Keratinocyte (primary cell): ENCODE data around the gene PDK4. TPM values are rescaled to one million over a fixed set of nuclear protein-coding genes. Genes with fewer than 3 reads are reported as not detected.

Experiments used
- DNase-seq: peaks from one replicate; pipeline ENCODE4 v3.0.0-alpha.2; 2011; ENCODE audit warnings: low read depth, missing footprints, low spot score
- FAIRE-seq: peaks from 2 replicates; lab custom pipeline; 2011; peaks lifted over from hg19 to GRCh38; lab: Jason Lieb, UNC
- H2AFZ ChIP-seq: 2 replicates; pipeline ENCODE4 v1.6.0; 2012; ENCODE audit warnings: low read length, control low read depth, inconsistent platforms; ENCODE audit not compliant: control insufficient read depth
- H3K27ac ChIP-seq: 2 replicates; pipeline ENCODE4 v1.5.1; 2011; ENCODE audit warnings: low read length; ENCODE audit not compliant: control insufficient read depth, insufficient read depth
- H3K27me3 ChIP-seq: 3 replicates; pipeline ENCODE4 v1.6.0; 2011; ENCODE audit warnings: low read length; ENCODE audit not compliant: control insufficient read depth, insufficient read depth; ENCODE audit errors: extremely low read depth
- H3K36me3 ChIP-seq, 2 experiments: 2 replicates in 1 of 2; 3 replicates in 1 of 2; pipeline ENCODE4 v1.5.1; 2011; ENCODE audit warnings: low read length in 2 of 2, mild to moderate bottlenecking in 1 of 2; ENCODE audit not compliant: control insufficient read depth in 2 of 2, insufficient read depth in 2 of 2; ENCODE audit errors: extremely low read depth in 1 of 2
- H3K4me1 ChIP-seq: 3 replicates; pipeline ENCODE4 v1.5.1; 2011; ENCODE audit warnings: low read length; ENCODE audit not compliant: control insufficient read depth, insufficient read depth; ENCODE audit errors: extremely low read depth
- H3K4me2 ChIP-seq: 3 replicates; pipeline ENCODE4 v1.6.0; 2011; ENCODE audit warnings: low read depth, low read length; ENCODE audit not compliant: control insufficient read depth, insufficient read depth; ENCODE audit errors: extremely low read depth
- H3K4me3 ChIP-seq, 3 experiments: fragments of 200-600 bp in 1 of 3; sonication (generic) in 1 of 3; 2 replicates in 2 of 3; 3 replicates in 1 of 3; pipeline ENCODE4 v1.5.1; 2011 to 2016; ENCODE audit warnings: low read length in 3 of 3, mild to moderate bottlenecking in 3 of 3, control low read depth in 2 of 3, inconsistent platforms in 1 of 3, low read depth in 1 of 3, mixed read lengths in 1 of 3, mixed run types in 1 of 3, moderate library complexity in 1 of 3; ENCODE audit not compliant: control insufficient read depth in 2 of 3, insufficient read depth in 2 of 3; ENCODE audit errors: extremely low read depth in 1 of 3
- H3K79me2 ChIP-seq: 2 replicates; pipeline ENCODE4 v1.6.0; 2012; ENCODE audit warnings: low read length; ENCODE audit not compliant: control insufficient read depth, insufficient read depth
- H3K9ac ChIP-seq: 3 replicates; pipeline ENCODE4 v1.6.0; 2011; ENCODE audit warnings: low read length; ENCODE audit not compliant: control insufficient read depth, insufficient read depth; ENCODE audit errors: extremely low read depth
- H3K9me1 ChIP-seq: 3 replicates; pipeline ENCODE4 v1.6.0; 2011; ENCODE audit warnings: low read length; ENCODE audit not compliant: control insufficient read depth, insufficient read depth; ENCODE audit errors: extremely low read depth
- H3K9me3 ChIP-seq: 2 replicates; pipeline ENCODE4 v1.5.1; 2012; ENCODE audit warnings: low read depth, low read length; ENCODE audit not compliant: control insufficient read depth
- H4K20me1 ChIP-seq: 3 replicates; pipeline ENCODE4 v1.6.0; 2011; ENCODE audit warnings: low read length; ENCODE audit not compliant: control insufficient read depth, insufficient read depth; ENCODE audit errors: extremely low read depth
- CTCF ChIP-seq, 3 experiments: IDR thresholded peaks in 1 of 3; conservative IDR thresholded peaks in 1 of 3; optimal IDR thresholded peaks in 1 of 3; 2 replicates in 2 of 3; 3 replicates in 1 of 3; pipeline versions ENCODE3 to v1.5.1; 2011; ENCODE audit warnings: low read length in 3 of 3, mild to moderate bottlenecking in 3 of 3, moderate library complexity in 2 of 3, control low read depth in 1 of 3, inconsistent platforms in 1 of 3; ENCODE audit not compliant: insufficient read depth in 2 of 3; ENCODE audit errors: extremely low read depth in 1 of 3
- EZH2 ChIP-seq: IDR thresholded peaks from one replicate; pipeline ENCODE4 v1.6.1; 2012; ENCODE audit warnings: inconsistent platforms, mild to moderate bottlenecking, low read length, moderate library complexity
- dilution Hi-C: fragments of 300-500 bp; cut with MboI; formaldehyde crosslinking; loops from one replicate; pipeline ENCODE4 v1.7.0; 2020; ENCODE audit warnings: low sequenced_read_pairs; ENCODE audit not compliant: extremely low pct_ligation_motif_present
- polyA plus RNA-seq, 5 experiments: library from polyadenylated mRNA; depleted of rRNA in 3 of 5; stranded (reverse) in 3 of 5; stranded (forward) in 1 of 5; unstranded in 1 of 5; fragments of >200 nt; gene quantifications; 1 replicate in 1 of 5; 2 replicates in 3 of 5; 3 replicates in 1 of 5; pipeline versions ENCODE4 v1.2.1 to v1.2.3, GENCODE V29; 2011 to 2012; ENCODE audit warnings: missing spikeins in 2 of 5, low read depth in 1 of 5, low replicate concordance in 1 of 5

Gene PDK4
- polyA plus RNA-seq, 1 donor (not counting 4 experiments of a cell fraction or from before 2014, with no cell fraction given), result not detected

DNA sequence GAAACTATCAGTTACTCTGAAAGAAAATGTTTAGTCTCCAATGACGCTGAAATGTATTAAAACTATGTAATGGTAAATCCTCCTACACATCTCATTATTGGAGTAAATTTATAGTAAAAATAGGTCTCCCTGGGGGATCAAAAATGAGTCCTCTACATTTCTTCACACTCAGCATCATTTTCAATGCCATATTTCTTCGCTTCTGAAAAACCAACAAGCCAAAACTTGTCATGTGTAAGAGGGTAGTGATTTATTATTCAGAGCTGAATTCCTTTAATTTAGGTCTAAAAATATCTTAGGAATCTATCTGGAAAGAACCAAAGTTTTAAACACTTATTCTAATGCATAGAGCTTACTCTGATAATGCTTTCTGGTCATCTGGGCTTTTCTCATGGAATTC lies 3.0 kb downstream of the PDK4 start:
- no peak overlapping the region for H3K27ac ChIP-seq
- H3K27me3 ChIP-seq, result peaks cover 15% of the 10 kb centered on the region
- no peak for FAIRE-seq
- H3K4me3 ChIP-seq, result no peak overlapping the region
- H3K36me3 ChIP-seq, result no peaks in the 10 kb centered on the region
- no peak for TF ChIP-seq CTCF (optimal IDR thresholded peaks at IDR 0.05 in 1 of 3, IDR thresholded peaks at IDR 0.05 in 1 of 3, conservative IDR thresholded peaks at IDR 0.05 in 1 of 3; ENCODE audit: extremely low read depth in 1 of 3, insufficient read depth in 2 of 3, low read length in 3 of 3)
- no peak for TF ChIP-seq EZH2
- no peak overlapping the region for H3K9ac ChIP-seq
- no peaks in the 10 kb centered on the region for H3K79me2 ChIP-seq
- H3K4me1 ChIP-seq, result no peaks in the 10 kb centered on the region
- H3K9me1 ChIP-seq, result no peaks in the 10 kb centered on the region
- H2AFZ ChIP-seq, result no peak overlapping the region
- no peaks in the 10 kb centered on the region for H4K20me1 ChIP-seq
- H3K9me3 ChIP-seq, result no peaks in the 10 kb centered on the region
- dilution Hi-C loops, result no loop called here
- no peak for DNase-seq
- H3K4me2 ChIP-seq, result no peak overlapping the region

DNA sequence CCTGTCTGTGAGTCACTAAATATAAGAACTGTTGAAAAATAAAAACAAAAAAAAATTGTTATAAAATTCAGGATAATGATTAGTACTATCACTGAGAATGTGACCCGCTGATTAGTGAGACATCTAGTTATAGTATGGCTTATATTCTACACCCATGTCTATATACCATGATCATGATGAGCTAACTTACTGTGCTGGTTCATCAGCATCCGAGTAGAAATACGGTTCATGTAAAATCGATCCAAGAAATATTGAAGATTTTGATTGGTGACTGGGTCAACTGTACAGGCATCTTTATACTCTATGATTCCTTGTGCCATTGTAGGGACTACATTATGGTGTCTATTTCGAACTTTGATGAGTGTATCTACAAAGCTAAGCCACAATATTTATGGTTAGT lies 3.7 kb downstream of the PDK4 start:
- Histone ChIP-seq H3K27me3 (peaks cover 15% of the 10 kb centered on the region), H3K4me3 (no peak overlapping the region)

More for the DNA sequence above, 3.7 kb downstream of the PDK4 start:
- Histone ChIP-seq H3K9me3 (no peaks in the 10 kb centered on the region), H3K4me1 (no peaks in the 10 kb centered on the region), H3K9ac (no peak overlapping the region), H3K27ac (no peak overlapping the region), H2AFZ (no peak overlapping the region), H3K9me1 (no peaks in the 10 kb centered on the region), H3K79me2 (no peaks in the 10 kb centered on the region), H4K20me1 (no peaks in the 10 kb centered on the region), H3K4me2 (no peak overlapping the region), H3K36me3 (no peaks in the 10 kb centered on the region)
- no peak for TF ChIP-seq CTCF (optimal IDR thresholded peaks at IDR 0.05 in 1 of 3, IDR thresholded peaks at IDR 0.05 in 1 of 3, conservative IDR thresholded peaks at IDR 0.05 in 1 of 3; ENCODE audit: extremely low read depth in 1 of 3, insufficient read depth in 2 of 3, low read length in 3 of 3)
- no peak for TF ChIP-seq EZH2
- dilution Hi-C loops, result no loop called here
- DNase-seq, result no peak
- no peak for FAIRE-seq
